ENCODE measurements around the gene DAZAP1. TPM values are rescaled to one million over a fixed set of nuclear protein-coding genes. Genes with fewer than 3 reads are reported as not detected.
"Not testable (repeated sequence)": the region's sequence is repeated elsewhere in the genome, so short reads cannot be mapped to it uniquely, and the experiment has no call there.

The DAZAP1 gene
- total RNA-seq, 2 experiments from 2014 or later, result 295 to 300 TPM

DNA sequence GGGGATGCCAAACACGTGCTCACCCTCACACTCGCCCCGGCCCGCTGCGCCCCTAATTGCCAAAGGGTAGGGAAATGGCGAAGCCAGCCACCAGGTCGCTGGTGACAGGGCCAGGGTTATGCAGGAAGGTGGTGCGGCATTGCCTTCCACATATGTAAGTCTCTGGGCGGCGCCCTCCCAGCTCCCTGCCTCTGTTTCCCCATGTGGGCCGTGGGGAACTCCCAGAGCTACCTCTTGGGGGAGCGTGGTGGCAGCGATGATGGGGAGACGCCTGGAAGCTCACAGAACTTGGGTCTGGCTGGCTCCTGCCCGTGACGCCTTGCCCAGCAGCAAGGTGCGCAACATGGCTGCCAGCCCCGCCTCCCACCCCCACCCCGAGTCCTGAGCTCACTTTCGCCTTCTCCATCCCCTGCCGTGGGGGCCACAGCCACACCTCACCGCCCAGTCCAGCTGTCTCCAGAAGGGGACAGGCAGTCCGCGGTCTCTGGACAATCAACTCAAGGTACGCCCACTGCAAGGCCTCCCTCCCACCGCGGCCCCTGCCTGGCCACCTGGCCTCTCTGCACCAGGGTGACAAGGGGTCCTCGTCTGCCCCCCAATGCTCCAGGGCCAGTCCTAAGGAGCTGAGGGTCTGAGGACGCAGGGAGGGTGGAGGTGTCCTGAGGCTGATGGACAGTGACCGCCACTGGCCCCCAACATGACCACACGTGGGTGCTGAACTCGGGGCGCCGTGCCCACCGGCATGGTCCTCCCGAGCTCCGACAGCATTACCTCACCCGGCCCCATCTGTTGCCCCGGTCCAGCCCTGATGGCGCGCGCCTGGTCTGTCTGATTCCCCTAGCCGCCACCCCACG, 65.1 kb downstream of the DAZAP1 start:
- POLR2A ChIA-PET, result interaction anchor here (0.6 to 0.8 kb wide), 2 partner anchors 24 to 33 kb away, joined by 4 to 6 read pairs; no protein-coding TSS in a partner anchor

DNA sequence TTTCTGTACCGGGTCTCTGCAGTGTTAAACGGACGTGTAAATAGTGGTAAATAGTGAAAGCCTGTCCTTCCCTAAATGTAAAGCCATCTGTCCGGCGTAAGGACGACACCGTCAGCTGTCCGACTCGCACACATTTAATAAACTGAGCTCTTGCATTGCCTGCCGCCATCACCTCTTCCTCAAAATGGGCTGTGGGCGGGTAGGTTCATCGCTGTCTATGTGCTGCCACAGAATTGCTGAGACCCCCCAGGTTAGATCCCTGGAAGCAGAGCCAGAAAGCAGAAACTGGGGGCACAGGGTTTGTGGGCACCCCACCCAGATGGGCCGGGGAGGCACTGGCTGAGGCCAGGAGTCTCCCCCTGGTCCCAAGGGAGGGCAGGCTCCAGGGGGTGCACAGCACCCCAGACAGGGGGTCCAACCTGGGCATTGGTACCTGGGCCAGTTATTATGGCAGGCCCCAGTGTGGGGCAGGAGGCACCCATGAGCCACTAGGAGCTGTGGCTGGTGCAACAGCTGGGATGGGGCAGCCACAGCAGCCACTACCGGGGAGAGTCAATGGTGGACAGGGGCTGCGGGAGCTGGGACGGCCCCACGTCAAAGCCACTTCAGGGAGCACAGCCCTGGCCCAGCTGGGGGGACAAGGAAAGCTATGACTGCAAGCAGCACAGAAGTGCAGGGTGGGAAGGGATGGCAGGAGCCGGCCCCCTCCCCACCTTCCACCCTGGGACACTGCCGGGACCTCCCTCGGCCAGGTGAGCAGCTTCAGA, 65.9 kb downstream of the DAZAP1 start:
- POLR2A ChIA-PET, result interaction anchor here (0.6 kb wide), 1 partner anchor 23 kb away, joined by 6 read pairs; no protein-coding TSS in a partner anchor
- CTCF ChIA-PET, result interaction anchor here (0.6 to 1.5 kb wide), 3 partner anchors 28 to 473 kb away, joined by 3 read pairs; no protein-coding TSS in a partner anchor

More for the DNA sequence above, 65.1 kb downstream of the DAZAP1 start:
- CTCF ChIA-PET, result interaction anchor here (0.8 to 1.5 kb wide), 3 partner anchors 17 to 74 kb away, joined by 3 to 4 read pairs (median 3); no protein-coding TSS in a partner anchor

DNA sequence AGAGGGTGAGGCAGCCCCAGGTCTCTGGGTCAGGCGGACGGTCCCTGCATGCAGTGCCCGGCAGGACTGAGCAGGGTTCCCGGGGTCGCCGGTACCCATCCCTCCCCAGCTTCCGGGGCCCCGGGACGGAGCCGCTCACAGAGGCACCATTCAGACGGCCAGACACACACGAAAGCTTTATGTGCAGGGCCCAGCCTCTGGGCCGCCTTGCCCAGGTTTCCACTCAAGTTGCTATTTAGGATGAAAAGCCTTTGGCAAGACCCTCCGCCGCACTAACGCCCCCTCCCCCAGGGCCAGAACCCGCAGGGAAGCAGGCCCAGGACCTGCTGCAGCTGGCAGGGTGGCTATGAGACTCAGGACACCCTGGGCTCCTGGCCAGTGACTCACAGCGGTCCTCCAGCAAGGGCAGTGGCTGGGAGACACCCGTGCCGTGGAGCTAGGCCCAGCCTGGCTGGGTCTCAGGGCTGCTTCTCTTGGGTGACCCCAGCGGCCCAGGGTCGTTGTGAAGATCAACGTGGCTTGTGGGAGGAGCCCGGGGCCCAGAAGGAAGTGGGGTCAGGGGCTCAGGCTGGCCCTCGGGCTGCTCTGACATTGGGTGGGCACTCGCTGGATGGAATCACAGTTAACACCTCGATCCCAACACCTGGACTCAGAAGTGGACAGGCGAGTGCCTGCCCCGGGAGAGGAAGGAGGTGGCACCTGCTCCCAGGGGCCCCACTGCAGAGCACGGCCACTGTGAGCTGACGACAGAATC, 66.8 kb downstream of the DAZAP1 start:
- CTCF ChIA-PET, result interaction anchor here (0.6 to 1.5 kb wide), 4 partner anchors 8 to 472 kb away, joined by 3 read pairs; no protein-coding TSS in a partner anchor

DNA sequence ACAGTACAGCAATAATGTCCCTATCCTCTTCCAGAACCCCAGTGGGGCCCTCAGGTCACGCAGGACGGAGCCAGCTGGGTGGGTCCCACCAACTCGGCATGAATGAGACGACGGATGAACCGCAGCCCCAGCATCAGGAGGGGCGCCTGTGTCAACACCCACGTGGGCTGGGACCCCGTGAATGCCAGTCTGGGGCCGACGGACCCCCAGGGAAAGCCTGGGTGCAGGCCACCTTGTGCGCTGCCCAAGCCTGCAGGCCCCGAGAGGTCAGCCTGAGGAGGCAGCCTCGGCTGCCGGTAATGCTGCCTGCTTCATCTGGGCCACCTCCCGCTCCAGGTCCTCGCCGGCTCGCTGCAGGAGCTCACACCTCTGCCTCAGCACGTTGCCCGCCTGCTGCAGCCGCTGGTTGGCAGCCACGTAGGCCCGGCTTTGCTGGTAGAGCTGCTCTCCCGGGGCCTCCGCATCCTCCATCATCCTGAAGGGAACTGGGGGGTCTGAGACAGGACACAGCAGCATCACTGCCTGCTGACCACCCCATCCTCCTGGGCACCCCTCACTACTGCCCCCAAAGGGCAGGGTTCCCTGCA, 67.5 kb downstream of the DAZAP1 start:
- ChIA-PET CTCF (interaction anchor here (0.8 kb wide), 1 partner anchor 9 kb away, joined by 3 read pairs; no protein-coding TSS in a partner anchor), POLR2A (interaction anchor here (0.6 kb wide), 1 partner anchor 164 kb away, joined by 4 read pairs; no protein-coding TSS in a partner anchor)

More for the DNA sequence above, 66.8 kb downstream of the DAZAP1 start:
- POLR2A ChIA-PET, result interaction anchor here (0.6 kb wide), 1 partner anchor 163 kb away, joined by 4 read pairs; no protein-coding TSS in a partner anchor

DNA sequence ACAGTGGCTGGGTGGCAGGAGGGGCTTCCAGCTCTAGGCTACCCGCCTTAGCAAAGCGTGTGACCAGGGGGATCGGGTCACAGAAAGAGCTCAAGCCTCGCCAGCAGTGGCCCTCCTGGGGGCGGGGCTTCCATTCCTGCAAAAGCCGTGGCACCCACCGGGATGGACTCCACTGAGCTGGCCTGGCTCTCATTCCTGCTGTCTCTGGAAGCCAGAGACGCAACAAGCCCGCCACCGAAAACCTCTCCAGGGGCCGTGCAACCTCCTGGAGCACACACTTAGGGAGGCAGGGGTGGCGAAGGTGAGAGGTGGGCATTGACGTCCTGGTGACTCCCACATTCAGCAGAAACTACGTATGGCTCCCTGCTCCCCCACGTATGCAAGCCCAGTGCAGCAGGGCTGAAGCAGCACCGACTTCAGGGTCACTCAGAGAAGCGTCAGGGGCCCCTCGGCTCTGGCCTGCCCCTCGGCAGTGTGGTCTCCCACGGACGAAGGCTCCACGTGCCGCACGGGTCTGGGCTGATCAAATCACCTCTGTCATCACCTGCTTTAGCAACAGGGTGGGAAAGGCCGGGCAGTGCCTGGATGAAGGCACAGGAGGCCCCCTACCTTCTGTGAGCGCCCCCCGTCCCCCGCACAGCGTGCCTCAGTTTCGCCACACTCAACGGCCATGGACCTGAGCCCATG, 68.5 kb downstream of the DAZAP1 start:
- CTCF ChIA-PET, result interaction anchor here (2.3 kb wide), 1 partner anchor 10 kb away, joined by 10 read pairs; no protein-coding TSS in a partner anchor
- POLR2A ChIA-PET, result no interaction called here

DNA sequence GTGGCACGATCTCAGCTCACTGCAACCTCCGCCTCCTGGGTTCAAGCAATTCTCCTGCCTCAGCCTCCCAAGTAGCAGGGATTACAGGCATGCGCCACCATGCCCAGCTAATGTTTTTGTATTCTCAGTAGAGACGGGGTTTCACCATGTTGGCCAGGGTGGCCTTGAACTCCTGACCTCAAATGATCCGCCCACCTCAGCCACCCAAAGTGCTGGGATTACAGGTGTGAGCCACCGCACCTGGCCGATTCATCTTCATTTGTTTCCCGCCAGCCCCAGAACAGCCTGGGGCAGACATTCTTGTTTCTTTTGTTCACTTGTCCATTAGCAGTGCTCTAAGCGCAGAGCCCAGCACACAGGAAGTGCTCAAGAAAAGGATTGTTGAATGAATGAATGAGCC, 69.7 kb downstream of the DAZAP1 start:
- POLR2A ChIA-PET, result not testable (repeated sequence)
- CTCF ChIA-PET, result interaction anchor here (0.6 to 2.3 kb wide), 3 partner anchors 11 to 361 kb away, joined by 3 to 10 read pairs (median 3); no protein-coding TSS in a partner anchor

DNA sequence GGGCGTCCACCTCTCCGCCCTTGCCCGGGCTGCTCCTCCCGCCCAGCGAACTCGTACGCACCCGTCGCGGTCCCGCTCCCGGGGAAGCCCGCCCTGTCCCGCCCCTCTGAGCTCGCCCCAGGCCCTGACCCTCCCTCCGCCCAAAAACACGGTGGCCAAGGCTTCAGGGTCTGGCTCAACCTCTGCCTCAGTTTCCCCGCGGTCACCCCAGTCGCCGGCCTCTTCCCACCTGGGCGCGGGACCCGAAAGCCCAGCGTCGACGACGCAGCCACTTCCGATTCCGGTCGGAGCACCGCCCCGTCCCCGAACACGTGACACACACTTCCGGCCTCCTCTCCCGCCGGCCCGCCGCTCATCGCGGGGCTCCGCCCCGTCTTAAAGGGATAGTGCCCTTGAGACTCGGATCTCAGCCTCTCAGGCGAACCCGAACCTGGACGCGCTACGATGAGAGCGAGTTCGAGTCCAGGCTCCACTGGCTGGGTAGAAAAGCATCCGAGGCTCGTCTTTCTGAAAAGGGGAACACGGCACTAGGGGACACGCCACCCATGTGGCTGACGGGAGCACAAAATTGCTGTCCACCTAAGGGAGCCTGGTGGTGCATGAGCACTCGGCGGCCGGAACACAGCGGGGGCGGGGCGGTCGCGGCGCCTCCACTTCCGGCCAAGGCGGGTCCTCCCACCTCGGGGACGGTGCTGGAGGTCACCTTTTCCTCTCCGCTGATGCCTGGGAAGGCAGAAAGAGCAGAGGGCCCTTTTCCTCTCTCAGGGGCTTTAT, 71.7 kb downstream of the DAZAP1 start, which contains the start of gene C19orf25:
Gene C19orf25, minus strand, starts transcription at position 282 of the 774 bp plus-strand sequence. CDS start 312 bp downstream, outside the sequence.
- ChIA-PET POLR2A (interaction anchor here (0.6 kb wide), 1 partner anchor 368 kb away, joined by 4 read pairs; no protein-coding TSS in a partner anchor), CTCF (interaction anchor here (0.6 kb wide), 1 partner anchor 34 kb away, joined by 3 read pairs; no protein-coding TSS in a partner anchor)

DNA sequence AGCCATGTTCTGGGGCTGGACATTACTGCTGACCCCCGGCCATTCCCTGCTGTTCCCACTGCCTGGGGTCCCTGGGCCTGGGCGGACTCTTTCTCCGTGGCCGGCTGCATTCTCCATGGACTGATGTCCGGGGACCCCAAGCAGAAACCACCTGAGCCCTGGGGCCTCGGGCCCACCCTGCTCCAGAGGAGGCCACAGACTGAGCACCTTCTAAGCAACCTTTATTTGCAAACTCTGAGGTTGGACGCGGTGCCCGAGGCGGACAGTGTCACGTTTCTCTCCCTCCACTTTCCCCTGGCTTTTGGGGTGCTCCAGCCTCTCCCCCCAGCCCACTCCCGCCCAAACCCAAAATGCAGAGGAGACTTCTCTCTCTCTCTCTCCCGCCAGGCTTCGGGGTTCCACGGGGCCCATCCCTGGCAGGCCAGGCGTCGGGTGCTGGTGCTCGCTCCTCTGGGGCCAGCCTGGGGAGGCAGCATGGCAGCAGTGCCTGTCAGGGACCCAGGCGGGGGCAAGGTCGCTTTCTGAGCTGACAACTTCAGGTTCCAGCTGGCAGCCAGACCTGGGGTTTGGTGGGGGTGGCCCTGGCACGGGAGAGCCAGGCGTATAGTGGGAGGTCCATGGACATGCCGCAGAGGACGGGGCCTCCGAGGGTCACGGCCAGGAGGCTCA, 74.0 kb downstream of the DAZAP1 start:
- ChIA-PET POLR2A (no interaction called here), CTCF (no interaction called here)

DNA sequence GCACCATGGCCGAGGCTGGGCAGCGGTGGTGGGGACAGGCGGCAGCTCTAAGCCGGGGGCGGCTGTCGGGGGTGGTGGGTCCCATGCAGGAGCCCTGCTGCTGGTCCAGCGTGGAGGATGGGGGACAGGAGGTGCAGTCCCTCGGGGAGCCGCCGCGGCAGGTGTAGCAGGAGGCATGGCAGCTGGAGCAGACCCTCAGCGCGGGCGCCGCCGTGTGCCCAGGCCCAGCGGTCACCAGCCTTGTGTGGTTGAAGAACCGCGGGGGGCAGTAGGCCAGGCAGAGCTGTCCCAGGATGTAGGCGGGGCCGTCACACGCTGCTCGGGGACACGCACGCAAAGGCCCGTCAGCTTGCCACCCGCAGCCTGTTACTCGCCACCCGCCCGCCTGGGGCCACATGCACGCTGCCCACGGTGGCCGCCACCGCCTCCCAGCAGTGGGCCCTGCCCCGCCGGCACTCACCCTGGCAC, 74.5 kb downstream of the DAZAP1 start:
- CTCF ChIA-PET, result no interaction called here
- POLR2A ChIA-PET, result no interaction called here

DNA sequence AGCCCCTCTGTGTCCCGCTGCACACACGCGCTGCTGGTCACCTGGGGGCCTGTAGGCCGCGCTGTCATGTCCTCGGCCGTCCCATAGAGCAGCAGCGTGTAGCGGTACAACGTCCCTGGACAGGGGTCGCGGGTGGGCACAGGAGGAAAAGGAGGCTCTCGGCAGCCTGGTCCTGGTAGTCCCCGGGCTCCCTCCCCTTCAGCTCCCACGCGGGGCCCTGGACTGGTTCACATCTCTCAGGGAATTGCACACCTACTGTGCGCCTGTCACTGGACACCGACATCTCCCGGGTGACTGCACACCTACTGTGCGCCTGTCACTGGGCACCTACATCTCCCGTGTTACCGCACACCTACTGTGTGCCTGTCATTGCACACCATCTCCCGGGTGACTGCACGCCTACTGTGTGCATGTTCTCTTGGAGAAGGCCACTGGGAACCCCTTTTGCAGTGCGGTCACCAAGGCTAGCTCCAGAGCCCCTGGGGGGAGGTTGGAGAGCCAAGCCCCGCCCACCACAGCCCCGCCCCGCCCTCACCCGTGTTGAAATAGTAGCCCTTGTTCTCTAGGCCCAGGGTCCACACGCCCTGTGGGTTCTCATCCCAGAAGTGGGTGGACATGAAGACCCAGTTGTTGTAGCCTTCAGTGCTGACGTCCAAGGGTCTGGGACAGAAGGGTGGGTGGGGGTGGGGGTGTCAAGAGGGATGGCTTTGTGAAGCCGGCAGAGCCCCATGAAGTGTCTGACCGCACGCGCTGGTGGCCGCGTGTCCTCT, 75.2 kb downstream of the DAZAP1 start:
- POLR2A ChIA-PET, result no interaction called here
- CTCF ChIA-PET, result no interaction called here

DNA sequence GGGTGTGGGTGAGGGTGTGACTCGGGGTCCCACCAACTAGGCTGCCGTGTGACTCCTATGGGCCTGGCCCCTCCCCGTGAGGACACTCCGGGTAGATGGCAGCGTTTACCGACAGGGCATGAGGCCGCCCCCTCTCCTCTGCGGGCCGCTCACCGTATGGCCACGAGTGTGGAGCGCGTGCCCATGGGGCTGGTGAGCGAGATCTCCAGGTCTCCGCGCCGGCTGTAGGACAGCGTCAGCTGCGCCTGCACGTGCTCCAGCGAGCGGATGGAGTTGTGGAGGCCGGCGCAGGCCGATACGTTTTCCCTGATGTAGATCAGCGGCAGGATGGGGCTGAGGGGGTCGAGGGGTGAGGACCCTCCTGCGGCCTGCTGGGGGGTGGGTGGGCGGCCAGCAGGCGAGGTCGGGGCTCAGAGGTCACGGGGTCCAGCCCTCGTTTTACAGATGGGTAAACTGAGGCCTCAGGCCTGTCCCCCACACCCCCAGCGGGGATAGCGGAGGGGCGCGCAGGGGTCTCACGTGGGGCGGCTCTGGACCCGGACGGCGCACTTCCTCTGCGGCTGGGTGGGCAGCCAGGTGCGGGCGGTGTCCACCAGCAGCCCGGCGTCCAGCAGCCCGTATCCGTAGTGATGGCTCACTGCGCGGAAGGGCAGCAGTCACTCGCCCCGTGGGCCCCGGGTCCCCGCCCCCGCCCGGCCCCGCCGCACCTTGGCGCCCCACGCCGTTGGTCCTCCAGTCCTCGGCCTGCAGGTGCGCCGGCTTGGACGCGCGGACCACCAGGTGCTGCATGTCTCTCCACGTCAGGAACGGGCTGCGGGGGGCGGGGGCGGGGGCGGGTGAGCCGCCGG, 76.0 kb downstream of the DAZAP1 start:
- ChIA-PET POLR2A (no interaction called here), CTCF (no interaction called here)

DNA sequence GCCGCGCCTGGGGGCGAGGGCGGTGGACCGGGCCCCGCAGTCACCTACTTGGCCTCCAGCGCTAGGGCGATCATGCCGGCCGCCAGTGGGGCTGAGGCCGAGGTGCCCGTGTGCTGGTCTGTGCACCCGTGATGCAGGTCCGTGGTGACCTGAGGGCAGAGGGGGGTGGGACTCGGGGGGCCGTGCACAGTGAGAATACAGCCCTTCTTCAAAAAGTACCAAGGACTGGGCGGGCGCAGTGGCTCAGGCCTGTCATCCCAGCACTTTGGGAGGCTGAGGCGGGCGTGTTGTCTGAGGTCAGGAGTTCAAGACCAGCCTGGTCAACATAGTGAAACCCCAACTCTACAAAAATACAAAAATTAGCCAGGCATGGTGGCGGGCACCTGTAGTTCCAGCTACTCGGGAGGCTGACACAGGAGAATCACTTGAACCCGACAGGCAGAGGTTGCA, 76.6 kb downstream of the DAZAP1 start:
- POLR2A ChIA-PET, result no interaction called here
- CTCF ChIA-PET, result no interaction called here
